Osteocyte (in vitro differentiated cells): ENCODE results near the gene TTC7B. TPM values are rescaled to one million over a fixed set of nuclear protein-coding genes. Genes with fewer than 3 reads are reported as not detected.

Experiments used
- DNase-seq: peaks from one replicate; pipeline ENCODE4 v3.0.0; 2021; ENCODE audit warnings: mixed read lengths; ENCODE audit not compliant: unreplicated experiment; ENCODE audit errors: extremely low spot score
- H3K27ac Mint-ChIP-seq: one replicate; pipeline ENCODE4 v1.8.0; 2021; ENCODE audit warnings: mild to moderate bottlenecking, mixed read lengths; ENCODE audit not compliant: unreplicated experiment
- H3K27me3 Mint-ChIP-seq: one replicate; pipeline ENCODE4 v1.8.0; 2021; ENCODE audit warnings: mixed read lengths; ENCODE audit not compliant: unreplicated experiment
- H3K36me3 Mint-ChIP-seq: one replicate; pipeline ENCODE4 v1.8.0; 2021; ENCODE audit warnings: mixed read lengths; ENCODE audit not compliant: unreplicated experiment
- H3K4me1 Mint-ChIP-seq: one replicate; pipeline ENCODE4 v1.8.0; 2021; ENCODE audit warnings: mixed read lengths; ENCODE audit not compliant: unreplicated experiment
- H3K4me3 Mint-ChIP-seq: one replicate; pipeline ENCODE4 v1.8.0; 2021; ENCODE audit warnings: mild to moderate bottlenecking, moderate library complexity, mixed read lengths; ENCODE audit not compliant: unreplicated experiment
- H3K9me3 Mint-ChIP-seq: one replicate; pipeline ENCODE4 v1.8.0; 2021; ENCODE audit warnings: mixed read lengths; ENCODE audit not compliant: unreplicated experiment
- total RNA-seq: library from RNA; stranded (reverse); gene quantifications from 2 replicates; pipeline ENCODE4 v1.2.1, GENCODE V29; 2021
- TF ChIP-seq, protein P1 (sequence below): fragments of 200-600 bp; sonication (generic); IDR thresholded peaks from 2 replicates; pipeline ENCODE4 v1.5.0; 2021; ENCODE audit warnings: antibody characterized with exemption, mild to moderate bottlenecking, moderate library complexity

The TTC7B gene
- total RNA-seq, 1 donor from 2014 or later, result 43.2 TPM

DNA sequence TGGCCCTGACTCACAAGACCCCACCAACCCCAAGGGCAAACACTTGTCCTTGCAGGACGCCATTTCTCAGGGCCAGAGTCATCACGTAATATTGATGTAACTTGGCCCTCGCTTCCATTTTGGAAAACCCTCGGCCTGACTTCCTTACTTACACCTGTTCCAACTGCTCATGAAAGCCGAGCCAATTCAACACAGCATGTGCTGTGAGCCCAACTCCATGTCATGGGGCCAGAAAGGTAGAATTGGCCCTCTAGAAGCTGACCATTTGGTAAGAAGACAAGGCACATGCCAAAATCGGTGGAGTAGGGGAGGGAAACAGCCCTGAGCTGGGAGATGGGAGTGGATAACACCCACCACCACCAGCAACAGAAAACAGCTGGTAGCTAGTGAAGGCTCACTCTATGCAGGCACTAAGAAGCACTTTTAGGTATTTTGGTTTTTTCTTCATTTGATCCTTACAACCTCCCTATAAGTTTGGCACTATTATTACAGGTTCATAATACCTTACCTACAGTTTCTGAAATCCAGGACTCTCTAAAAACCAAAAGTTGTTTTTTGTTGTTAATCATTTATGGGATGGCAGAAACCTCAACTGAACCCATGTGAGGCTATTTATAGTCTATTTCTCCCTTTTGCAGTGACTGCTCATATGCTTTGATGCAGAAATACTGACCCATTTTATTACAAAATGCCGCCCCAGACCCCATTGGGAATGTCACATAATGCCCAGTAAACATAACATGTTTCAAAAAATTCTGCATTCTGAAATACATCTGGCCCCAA, 6.5 kb downstream of the TTC7B start:
- Mint-ChIP-seq H3K9me3 (no peaks in the 10 kb centered on the region), H3K4me1 (peaks cover 14% of the 10 kb centered on the region), H3K4me3 (no peak overlapping the region), H3K27ac (no peak overlapping the region), H3K36me3 (no peaks in the 10 kb centered on the region), H3K27me3 (no peaks in the 10 kb centered on the region)
- no peak for DNase-seq
- TF ChIP-seq, protein P1, sequence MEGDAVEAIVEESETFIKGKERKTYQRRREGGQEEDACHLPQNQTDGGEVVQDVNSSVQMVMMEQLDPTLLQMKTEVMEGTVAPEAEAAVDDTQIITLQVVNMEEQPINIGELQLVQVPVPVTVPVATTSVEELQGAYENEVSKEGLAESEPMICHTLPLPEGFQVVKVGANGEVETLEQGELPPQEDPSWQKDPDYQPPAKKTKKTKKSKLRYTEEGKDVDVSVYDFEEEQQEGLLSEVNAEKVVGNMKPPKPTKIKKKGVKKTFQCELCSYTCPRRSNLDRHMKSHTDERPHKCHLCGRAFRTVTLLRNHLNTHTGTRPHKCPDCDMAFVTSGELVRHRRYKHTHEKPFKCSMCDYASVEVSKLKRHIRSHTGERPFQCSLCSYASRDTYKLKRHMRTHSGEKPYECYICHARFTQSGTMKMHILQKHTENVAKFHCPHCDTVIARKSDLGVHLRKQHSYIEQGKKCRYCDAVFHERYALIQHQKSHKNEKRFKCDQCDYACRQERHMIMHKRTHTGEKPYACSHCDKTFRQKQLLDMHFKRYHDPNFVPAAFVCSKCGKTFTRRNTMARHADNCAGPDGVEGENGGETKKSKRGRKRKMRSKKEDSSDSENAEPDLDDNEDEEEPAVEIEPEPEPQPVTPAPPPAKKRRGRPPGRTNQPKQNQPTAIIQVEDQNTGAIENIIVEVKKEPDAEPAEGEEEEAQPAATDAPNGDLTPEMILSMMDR, result no peak

DNA sequence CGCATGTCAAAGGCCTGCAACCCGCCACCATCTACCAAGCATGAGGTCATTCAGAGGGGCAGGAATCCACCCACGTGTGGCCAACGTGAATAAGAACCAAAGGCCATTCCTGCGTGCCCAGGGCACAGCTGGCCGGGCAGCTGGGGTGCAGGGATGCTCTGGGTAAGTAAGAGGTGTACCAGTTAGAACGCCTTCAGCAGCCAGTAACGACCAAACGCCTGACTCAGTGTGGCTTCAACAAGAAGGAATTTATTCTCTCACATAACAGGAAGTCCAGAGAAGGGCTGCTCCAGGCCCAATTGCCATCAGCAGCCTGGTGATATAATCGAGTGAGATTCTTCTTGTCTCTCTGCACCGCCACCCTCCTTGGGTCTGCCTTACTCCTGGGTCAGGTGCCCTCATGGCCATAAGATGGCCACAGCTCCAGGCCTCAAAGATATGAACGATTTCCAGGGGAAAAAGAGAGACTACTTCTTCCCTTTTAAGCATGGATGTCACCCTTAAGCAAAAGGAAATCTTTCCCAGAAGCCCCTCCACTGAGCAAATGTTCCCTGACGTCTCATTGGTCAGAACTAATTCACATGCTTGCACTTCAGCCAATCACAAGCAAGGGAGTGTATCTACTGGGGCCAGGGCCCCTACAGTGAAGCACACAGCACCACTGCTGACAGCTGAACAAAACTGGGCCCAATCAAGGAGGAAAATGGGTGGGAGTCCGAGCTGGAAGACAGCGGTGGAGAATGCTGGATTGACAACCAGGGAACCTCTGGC, 7.3 kb downstream of the TTC7B start:
- Mint-ChIP-seq H3K4me3 (no peak overlapping the region), H3K9me3 (no peaks in the 10 kb centered on the region), H3K27me3 (no peaks in the 10 kb centered on the region), H3K27ac (no peak overlapping the region), H3K36me3 (no peaks in the 10 kb centered on the region), H3K4me1 (peaks cover 10% of the 10 kb centered on the region)
- no peak for DNase-seq
- TF ChIP-seq, protein P1, result no peak

DNA sequence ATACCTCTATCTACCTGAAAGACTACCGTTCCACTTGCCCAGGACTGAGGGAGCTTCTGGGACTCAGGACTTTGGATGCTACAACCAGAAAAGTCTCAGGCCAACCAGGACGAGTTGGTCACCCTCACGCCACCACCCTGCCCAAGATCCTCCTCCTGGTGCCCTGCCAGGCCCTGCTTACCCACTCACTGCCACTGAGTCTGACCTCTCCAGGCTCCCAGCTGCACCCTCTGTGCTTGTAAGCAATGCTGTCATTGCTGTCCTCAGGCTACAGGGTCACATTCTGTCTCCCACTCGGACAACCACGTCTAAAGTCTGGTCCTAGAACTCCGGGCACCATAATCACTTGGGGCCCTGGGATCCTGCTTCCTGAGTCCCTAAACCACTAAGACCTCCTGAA, 9.2 kb downstream of the TTC7B start:
- Mint-ChIP-seq H3K4me1 (peaks cover 19% of the 10 kb centered on the region), H3K27me3 (no peaks in the 10 kb centered on the region), H3K9me3 (no peaks in the 10 kb centered on the region), H3K4me3 (no peak overlapping the region), H3K27ac (no peak overlapping the region), H3K36me3 (no peaks in the 10 kb centered on the region)
- TF ChIP-seq, protein P1, result no peak
- DNase-seq, result no peak

DNA sequence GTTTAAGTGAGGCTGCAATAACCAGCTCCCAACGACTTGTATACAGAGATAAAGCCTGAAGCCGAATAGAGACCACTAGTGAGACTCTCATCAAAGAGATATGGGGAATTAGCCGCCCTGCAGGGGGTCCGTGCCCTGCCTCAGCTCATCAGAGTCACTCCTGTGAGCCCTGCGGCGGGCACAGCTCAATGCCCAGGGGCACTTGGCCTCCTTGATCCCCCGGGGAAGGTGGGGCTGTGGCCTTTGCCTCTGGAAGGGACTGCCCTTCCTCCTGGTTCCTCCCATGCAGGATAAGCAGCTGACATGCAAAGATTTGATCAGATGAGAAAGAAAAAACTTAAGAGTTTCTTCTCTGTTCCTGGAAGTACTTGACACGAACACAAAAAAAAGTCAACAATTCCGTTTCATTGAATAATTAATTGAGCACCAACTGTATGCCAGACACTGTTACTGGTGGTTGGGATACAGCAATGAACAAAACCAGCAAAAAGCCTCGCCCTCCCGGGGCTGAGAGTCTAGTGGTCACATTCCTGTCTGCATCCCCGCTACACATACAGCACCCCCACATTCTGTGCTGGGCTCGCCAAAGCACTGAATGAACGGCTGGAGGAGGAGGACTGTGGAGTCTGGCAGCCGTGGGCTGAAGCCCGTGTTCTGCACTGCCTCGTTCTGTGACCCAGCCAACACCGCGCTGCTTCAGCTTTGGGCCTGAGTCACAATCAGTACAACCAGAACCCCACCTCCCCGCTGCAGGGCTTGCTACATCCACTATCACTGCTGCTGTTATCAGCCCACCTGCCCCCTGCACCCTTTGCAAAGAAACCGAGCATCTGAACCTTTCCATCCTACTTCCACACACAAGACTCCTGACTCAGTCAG, 10.3 kb downstream of the TTC7B start:
- no peak for DNase-seq
- no peak overlapping the region for H3K27ac Mint-ChIP-seq
- TF ChIP-seq, protein P1, result no peak
- H3K4me1 Mint-ChIP-seq, result peaks cover 19% of the 10 kb centered on the region
- no peaks in the 10 kb centered on the region for H3K9me3 Mint-ChIP-seq
- H3K27me3 Mint-ChIP-seq, result no peaks in the 10 kb centered on the region
- no peaks in the 10 kb centered on the region for H3K36me3 Mint-ChIP-seq
- no peak overlapping the region for H3K4me3 Mint-ChIP-seq

DNA sequence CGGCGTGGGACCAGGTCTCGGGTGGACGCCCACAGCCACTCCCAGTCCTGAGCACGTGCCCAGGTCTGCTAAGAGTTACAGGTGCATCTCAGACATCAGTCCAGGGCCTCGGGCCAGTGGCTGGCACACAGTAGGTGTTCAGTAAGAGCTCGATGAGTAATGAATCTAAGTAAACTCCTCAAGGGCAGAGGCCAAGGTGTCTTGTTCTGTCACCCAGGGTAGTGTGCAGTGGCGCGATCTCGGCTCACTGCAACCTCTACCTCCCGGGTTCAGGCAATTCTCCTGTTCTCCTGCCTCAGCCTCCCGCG, 11.2 kb downstream of the TTC7B start:
- TF ChIP-seq, protein P1, result no peak
- Mint-ChIP-seq H3K4me1 (peaks cover 19% of the 10 kb centered on the region), H3K27me3 (no peaks in the 10 kb centered on the region), H3K27ac (no peak overlapping the region), H3K4me3 (no peak overlapping the region), H3K36me3 (no peaks in the 10 kb centered on the region), H3K9me3 (no peaks in the 10 kb centered on the region)
- no peak for DNase-seq
